Thoracic aorta (tissue), 2 donors: ENCODE data around the gene COG5. TPM values are rescaled to one million over a fixed set of nuclear protein-coding genes. Genes with fewer than 3 reads are reported as not detected.

ENCODE experiments used
- ATAC-seq: fragments of 150-250 bp; one replicate; pipeline ENCODE4 v1.8.0; 2017; ENCODE audit warnings: low read depth; ENCODE audit not compliant: insufficient number of reproducible peaks, low FRiP score
- DNase-seq: peaks from one replicate; pipeline ENCODE4 v3.0.0-alpha.2; 2020; ENCODE audit warnings: low spot score
- H3K27ac ChIP-seq, 2 donors: fragments of 200-600 bp; sonication (generic); 1 replicate in 1 of 2; 2 replicates in 1 of 2; pipeline ENCODE4 v1.5.1; 2016; ENCODE audit warnings: mild to moderate bottlenecking in 2 of 2, moderate library complexity in 2 of 2
- H3K27me3 ChIP-seq: fragments of 200-600 bp; sonication (generic); replicated peaks from 2 replicates; pipeline ENCODE4 v1.6.0; 2016; ENCODE audit warnings: mild to moderate bottlenecking; ENCODE audit not compliant: insufficient read depth
- H3K36me3 ChIP-seq: fragments of 200-600 bp; sonication (generic); one replicate; pipeline ENCODE4 v1.5.1; 2016
- H3K4me1 ChIP-seq, 2 donors: fragments of 200-600 bp; sonication (generic); 1 replicate in 1 of 2; 2 replicates in 1 of 2; pipeline versions ENCODE4 v1.5.1 to v1.6.0; 2016; ENCODE audit warnings: low read depth in 2 of 2, mild to moderate bottlenecking in 1 of 2; ENCODE audit not compliant: control insufficient read depth in 1 of 2
- H3K4me3 ChIP-seq: fragments of 200-600 bp; sonication (generic); 2 replicates; pipeline ENCODE4 v1.5.1; 2016; ENCODE audit warnings: mild to moderate bottlenecking
- H3K9me3 ChIP-seq: fragments of 200-600 bp; sonication (generic); 2 replicates; pipeline ENCODE4 v1.5.1; 2016
- total RNA-seq, 2 donors: library from RNA; depleted of rRNA; stranded (reverse); fragments of >200 nt; gene quantifications; one replicate each; pipeline versions ENCODE4 v1.1.0 to v1.2.3, GENCODE V29; 2016
- TF ChIP-seq, protein P1 (sequence below): fragments of 200-600 bp; sonication (generic); IDR thresholded peaks from one replicate; pipeline ENCODE4 v1.5.1; 2019; ENCODE audit warnings: antibody characterized with exemption

Gene COG5
- total RNA-seq, 2 donors from 2014 or later, result 52.5 to 72.4 TPM

DNA sequence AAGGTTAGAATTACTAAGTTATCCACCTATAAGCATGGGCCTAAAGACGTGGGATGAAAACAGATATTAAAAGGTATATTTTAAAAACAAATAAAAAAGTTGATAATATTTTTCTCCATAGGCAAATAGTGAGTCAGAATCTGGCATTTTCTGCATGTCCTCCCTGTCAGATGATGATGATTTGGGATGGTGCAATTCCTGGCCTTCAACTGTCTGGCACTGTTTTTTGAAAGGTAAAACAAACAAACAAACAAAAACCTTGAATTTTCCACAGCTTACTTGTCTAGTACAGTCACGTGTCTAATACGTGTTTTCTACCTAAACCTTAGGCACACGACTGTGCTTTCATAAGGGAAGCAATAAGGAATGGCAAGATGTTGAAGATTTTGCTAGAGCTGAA lies 377.5 kb downstream of the COG5 start:
- no peak overlapping the region for H3K4me3 ChIP-seq
- H3K4me1 ChIP-seq, result no peaks in the 10 kb centered on the region
- no peaks in the 10 kb centered on the region for H3K9me3 ChIP-seq
- TF ChIP-seq, protein P1, sequence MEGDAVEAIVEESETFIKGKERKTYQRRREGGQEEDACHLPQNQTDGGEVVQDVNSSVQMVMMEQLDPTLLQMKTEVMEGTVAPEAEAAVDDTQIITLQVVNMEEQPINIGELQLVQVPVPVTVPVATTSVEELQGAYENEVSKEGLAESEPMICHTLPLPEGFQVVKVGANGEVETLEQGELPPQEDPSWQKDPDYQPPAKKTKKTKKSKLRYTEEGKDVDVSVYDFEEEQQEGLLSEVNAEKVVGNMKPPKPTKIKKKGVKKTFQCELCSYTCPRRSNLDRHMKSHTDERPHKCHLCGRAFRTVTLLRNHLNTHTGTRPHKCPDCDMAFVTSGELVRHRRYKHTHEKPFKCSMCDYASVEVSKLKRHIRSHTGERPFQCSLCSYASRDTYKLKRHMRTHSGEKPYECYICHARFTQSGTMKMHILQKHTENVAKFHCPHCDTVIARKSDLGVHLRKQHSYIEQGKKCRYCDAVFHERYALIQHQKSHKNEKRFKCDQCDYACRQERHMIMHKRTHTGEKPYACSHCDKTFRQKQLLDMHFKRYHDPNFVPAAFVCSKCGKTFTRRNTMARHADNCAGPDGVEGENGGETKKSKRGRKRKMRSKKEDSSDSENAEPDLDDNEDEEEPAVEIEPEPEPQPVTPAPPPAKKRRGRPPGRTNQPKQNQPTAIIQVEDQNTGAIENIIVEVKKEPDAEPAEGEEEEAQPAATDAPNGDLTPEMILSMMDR, result no peak
- H3K27me3 ChIP-seq, result no peaks in the 10 kb centered on the region
- no peak for DNase-seq
- peaks cover 42% of the 10 kb centered on the region for H3K36me3 ChIP-seq
- no peak for ATAC-seq
- H3K27ac ChIP-seq, result no peak overlapping the region

DNA sequence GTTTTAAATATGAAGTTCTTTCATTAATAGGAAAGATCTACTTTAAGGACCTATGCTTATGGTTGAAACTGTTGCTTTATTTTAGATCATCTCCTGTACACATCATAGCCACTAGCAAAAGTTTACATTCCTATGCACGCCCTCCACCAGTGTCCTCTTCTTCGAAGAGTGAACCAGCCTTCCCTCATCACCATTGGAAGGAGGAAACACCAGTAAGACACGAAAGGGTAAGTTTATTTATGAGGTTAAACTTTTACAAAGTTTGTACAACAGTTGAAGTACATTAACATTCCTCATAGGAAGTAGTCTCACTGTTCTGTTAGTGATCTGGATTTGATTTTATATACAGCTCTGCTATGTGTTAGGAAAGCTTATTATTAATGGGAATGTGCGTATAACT lies 378.0 kb downstream of the COG5 start:
- TF ChIP-seq, protein P1, result no peak
- Histone ChIP-seq H3K9me3 (no peaks in the 10 kb centered on the region), H3K4me3 (no peak overlapping the region), H3K27ac (no peak overlapping the region), H3K36me3 (peaks cover 40% of the 10 kb centered on the region), H3K4me1 (peaks cover 0 to 5% of the 10 kb centered on the region in 2 donors), H3K27me3 (no peaks in the 10 kb centered on the region)
- no peak for ATAC-seq
- no peak for DNase-seq

DNA sequence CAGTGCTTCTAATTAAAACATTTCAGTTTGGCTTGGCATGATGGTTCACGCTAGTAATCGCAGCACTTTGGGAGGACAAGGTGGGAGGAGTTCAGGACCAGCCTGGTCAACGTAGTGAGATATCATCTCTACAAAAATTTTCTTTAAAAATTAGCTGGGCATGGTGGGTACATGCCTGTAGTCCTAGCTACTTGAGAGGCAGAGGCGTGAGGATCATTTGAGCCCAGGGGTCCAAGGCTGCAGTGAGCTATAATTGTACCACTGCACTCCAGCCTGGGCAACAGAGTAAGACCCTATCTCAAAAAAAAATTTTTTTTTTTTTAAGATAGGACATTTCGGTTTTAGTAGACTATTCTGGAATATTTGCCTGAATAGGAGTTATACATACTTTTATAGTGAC lies 382.5 kb downstream of the COG5 start:
- TF ChIP-seq, protein P1, result no peak
- H3K9me3 ChIP-seq, result no peaks in the 10 kb centered on the region
- no peak for ATAC-seq
- H3K27ac ChIP-seq, result no peak overlapping the region
- H3K27me3 ChIP-seq, result no peaks in the 10 kb centered on the region
- H3K4me3 ChIP-seq, result no peak overlapping the region
- DNase-seq, result no peak
- H3K4me1 ChIP-seq, result peaks cover 14 to 39% of the 10 kb centered on the region in 2 donors
- peaks cover 23% of the 10 kb centered on the region for H3K36me3 ChIP-seq

DNA sequence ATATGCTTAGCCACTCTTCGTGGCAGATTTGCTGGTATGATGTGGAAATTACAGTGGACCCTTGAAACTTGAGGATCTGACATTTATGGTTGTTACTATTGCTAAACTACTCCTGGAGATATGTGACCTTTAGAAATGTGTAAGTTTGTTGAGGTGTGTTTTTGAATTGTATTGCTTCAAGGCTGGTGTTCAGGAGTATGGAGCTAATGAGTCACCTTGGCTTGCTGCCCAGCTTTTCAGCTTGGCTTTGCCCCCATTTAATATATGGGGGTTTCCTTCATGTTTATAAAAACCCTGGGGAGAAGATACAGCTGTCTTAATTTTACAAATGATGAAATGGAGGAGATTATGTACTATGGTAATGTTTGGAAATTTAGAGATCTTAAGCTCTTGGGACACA lies 383.3 kb downstream of the COG5 start:
- no peak overlapping the region for H3K4me3 ChIP-seq
- no peaks in the 10 kb centered on the region for H3K27me3 ChIP-seq
- no peak for ATAC-seq
- no peak overlapping the region for H3K27ac ChIP-seq
- H3K36me3 ChIP-seq, result peaks cover 21% of the 10 kb centered on the region
- DNase-seq, result no peak
- no peaks in the 10 kb centered on the region for H3K9me3 ChIP-seq
- TF ChIP-seq, protein P1, result no peak
- H3K4me1 ChIP-seq, result peaks cover 17 to 45% of the 10 kb centered on the region in 2 donors

DNA sequence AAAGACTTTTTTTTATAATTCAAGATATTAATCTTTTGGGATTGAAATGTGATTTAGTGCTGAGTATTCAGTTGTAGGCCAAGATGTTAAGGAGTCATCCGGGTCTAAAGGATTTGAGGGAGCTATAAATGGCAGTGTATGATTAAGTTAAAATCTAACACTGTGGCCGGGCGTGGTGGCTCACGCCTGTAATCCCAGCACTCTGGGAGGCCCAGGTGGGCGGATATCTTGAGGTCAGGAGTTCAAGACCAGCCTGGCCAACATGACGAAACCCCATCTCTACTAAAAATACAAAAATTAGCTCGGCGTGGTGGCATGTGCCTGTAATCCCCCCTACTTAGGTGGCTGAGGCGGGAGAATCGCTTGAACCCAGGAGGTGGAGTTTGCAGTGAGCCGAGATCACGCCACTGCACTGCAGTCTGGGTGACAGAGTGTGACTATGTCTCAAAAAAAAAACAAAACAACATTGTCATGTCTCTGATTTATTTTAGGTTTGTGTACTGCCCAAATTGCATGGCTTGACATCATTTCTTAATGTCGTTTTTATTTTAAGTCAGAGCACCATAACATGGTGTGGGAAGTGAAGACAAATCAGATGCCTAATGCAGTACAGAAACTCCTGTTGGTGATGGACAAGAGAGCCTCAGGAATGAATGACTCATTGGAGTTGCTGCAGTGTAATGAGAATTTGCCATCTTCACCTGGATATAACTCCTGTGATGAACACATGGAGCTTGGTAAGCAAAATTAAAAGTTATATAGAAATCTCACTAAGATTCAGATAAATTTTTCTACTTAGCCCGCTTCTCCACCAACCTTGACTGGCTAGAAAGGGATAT lies 384.2 kb downstream of the COG5 start:
- TF ChIP-seq, protein P1, result no peak
- H3K9me3 ChIP-seq, result no peaks in the 10 kb centered on the region
- DNase-seq, result no peak
- peaks cover 21 to 53% of the 10 kb centered on the region in 2 donors for H3K4me1 ChIP-seq
- H3K27me3 ChIP-seq, result no peaks in the 10 kb centered on the region
- H3K36me3 ChIP-seq, result peaks cover 17% of the 10 kb centered on the region
- no peak overlapping the region for H3K4me3 ChIP-seq
- no peak for ATAC-seq
- no peak overlapping the region for H3K27ac ChIP-seq
